SK-N-MC (cell line): ENCODE measurements around the gene ACBD3.

ENCODE experiments used
- EZH2 ChIP-seq: fragments of 200-600 bp; sonication (generic); IDR thresholded peaks from one replicate; pipeline ENCODE4 v1.6.1; 2017; ENCODE audit warnings: antibody characterized with exemption
- POLR2AphosphoS5 ChIP-seq: IDR thresholded peaks from 2 replicates; pipeline ENCODE4 v1.6.1; 2012; ENCODE audit warnings: mild to moderate bottlenecking, low read depth, low read length, borderline replicate concordance

DNA sequence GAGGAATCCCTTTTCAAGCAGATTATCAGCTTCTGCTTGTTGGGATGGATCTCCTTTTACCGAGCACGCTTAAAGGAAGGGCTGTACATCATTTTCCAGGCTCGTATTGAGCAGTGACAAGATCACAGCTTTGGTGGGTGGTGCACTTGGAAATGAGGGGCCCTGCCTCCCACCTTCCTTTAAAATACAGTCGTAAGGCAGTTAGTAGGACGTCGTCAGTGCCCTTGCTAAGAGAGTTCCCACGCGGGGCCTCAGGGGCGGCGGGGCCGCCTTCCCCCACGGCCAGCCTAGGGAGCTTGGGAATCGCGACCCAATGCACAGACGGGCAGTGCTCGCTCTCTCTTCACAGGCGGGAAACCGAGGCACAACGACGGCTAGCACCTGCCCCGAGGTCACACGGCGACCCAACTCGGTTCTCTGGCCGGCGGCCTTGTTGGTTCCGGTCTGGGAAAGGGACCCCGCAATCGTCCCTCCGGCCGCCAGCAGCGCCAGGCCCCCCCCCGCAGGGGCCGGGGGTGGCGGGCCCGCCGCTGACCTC is 65.4 kb downstream of the ACBD3 start:
- TF ChIP-seq POLR2AphosphoS5 (no peak), EZH2 (no peak)
